GM06990 (cell line): ENCODE results near the gene DACT1.

Experiments
- DNase-seq: peaks from one replicate; pipeline ENCODE4 v3.0.0-alpha.2; 2011; ENCODE audit not compliant: insufficient read length; ENCODE audit errors: extremely low read depth
- H3K27me3 ChIP-seq: replicated peaks from 2 replicates; pipeline ENCODE4 v1.6.0; 2011; ENCODE audit warnings: low read length; ENCODE audit not compliant: control insufficient read depth, insufficient read depth
- H3K36me3 ChIP-seq: 2 replicates; pipeline ENCODE4 v1.5.1; 2011; ENCODE audit warnings: low read length; ENCODE audit not compliant: control insufficient read depth, insufficient read depth
- H3K4me3 ChIP-seq: replicated peaks from 2 replicates; pipeline ENCODE4 v1.5.1; 2011; ENCODE audit warnings: low read depth, mild to moderate bottlenecking, control low read depth, low read length
- TF ChIP-seq, protein P1 (sequence below): IDR thresholded peaks from 2 replicates; pipeline ENCODE4 v1.5.1; 2011; ENCODE audit warnings: low read length, control low read depth, mild to moderate bottlenecking, inconsistent platforms; ENCODE audit not compliant: insufficient read depth, poor library complexity, severe bottlenecking

The DACT1 gene

DNA sequence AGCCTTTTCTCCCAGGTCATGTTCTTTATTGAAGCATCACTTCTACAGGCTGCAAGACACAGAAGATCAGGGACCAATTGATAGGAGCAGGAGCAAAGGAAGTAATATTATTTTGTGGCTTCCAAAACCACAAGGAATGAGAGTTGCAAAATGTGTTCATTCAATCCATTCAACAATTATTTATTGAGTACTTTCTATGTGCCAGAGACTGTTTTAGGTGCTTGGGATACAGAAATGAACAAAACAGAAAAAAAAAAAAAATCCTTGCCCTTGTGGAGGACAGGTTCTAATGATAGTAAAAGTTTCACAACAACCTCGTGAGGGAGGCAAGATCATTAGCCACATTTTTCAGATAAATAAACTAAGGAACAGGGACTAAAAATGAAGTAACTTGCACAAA is 20.1 kb upstream of the DACT1 start:
- Histone ChIP-seq H3K27me3 (no peaks in the 10 kb centered on the region), H3K36me3 (no peaks in the 10 kb centered on the region), H3K4me3 (no peak overlapping the region)
- no peak for DNase-seq
- TF ChIP-seq, protein P1, sequence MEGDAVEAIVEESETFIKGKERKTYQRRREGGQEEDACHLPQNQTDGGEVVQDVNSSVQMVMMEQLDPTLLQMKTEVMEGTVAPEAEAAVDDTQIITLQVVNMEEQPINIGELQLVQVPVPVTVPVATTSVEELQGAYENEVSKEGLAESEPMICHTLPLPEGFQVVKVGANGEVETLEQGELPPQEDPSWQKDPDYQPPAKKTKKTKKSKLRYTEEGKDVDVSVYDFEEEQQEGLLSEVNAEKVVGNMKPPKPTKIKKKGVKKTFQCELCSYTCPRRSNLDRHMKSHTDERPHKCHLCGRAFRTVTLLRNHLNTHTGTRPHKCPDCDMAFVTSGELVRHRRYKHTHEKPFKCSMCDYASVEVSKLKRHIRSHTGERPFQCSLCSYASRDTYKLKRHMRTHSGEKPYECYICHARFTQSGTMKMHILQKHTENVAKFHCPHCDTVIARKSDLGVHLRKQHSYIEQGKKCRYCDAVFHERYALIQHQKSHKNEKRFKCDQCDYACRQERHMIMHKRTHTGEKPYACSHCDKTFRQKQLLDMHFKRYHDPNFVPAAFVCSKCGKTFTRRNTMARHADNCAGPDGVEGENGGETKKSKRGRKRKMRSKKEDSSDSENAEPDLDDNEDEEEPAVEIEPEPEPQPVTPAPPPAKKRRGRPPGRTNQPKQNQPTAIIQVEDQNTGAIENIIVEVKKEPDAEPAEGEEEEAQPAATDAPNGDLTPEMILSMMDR = no peak

DNA sequence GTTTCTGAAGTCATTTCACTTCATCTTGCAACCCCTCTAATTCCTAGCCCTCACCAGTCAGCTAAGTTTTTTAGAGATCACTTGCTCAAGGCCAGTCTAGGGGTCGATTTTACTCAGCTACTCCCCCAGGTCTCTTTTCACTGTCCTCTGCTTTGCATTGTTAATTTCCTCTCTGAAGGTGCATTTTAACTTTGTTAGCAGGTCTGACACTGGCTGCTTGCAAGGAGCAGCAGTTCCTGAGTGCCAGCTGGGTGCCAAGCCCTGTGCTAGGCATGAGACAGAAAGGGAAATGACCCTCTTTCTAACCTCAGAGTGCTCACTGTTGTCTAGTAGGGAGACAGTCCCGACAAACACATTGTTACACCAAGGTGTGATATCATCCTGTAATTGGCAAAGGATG is 17.8 kb upstream of the DACT1 start:
- TF ChIP-seq, protein P1 = no peak
- H3K27me3 ChIP-seq = no peaks in the 10 kb centered on the region
- no peaks in the 10 kb centered on the region for H3K36me3 ChIP-seq
- no peak for DNase-seq
- H3K4me3 ChIP-seq = no peak overlapping the region

DNA sequence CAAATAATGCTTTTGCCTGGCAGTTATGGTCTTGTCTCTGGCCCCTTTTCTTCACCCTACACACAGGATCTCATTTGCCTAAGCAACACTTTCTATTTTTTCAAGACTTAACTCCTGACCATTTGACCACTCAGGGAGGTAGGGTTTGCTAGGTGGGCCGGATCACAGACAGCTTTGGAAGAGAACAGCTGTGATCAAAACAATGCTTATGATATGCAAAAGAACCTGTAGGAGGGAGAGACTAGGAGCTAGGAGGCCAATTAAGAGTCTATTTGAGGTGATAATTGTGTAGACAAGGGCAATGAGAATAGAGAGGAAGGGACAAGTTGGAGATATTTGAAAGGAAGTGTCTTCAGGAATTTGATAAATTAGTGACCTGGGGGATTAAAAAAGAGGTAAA is 12.3 kb upstream of the DACT1 start:
- no peaks in the 10 kb centered on the region for H3K27me3 ChIP-seq
- H3K4me3 ChIP-seq = no peak overlapping the region
- TF ChIP-seq, protein P1 = no peak

DNA sequence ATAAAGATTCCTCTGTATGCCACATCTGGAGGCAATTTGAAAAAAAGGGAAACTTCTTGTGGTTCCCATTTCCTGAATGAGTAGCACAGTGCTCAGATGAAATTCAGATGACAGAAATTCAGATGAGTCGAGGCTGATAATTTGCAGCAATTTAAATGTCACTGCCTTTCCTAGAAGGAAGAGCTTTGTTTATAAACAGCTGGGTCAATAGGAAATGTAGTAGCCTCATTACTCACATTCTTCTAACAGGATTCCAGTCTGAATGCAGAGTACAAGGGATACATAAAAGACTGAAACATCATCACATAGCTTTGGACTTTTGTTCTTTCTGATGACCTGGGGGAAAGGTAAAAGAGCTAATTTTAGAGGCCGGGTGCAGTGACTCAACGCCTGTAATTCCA is 11.3 kb upstream of the DACT1 start:
- TF ChIP-seq, protein P1 = no peak
- no peak overlapping the region for H3K4me3 ChIP-seq
- H3K36me3 ChIP-seq = no peaks in the 10 kb centered on the region
- no peak for DNase-seq
- H3K27me3 ChIP-seq = no peaks in the 10 kb centered on the region

More for the DNA sequence above, 12.3 kb upstream of the DACT1 start:
- no peaks in the 10 kb centered on the region for H3K36me3 ChIP-seq
- DNase-seq = no peak

DNA sequence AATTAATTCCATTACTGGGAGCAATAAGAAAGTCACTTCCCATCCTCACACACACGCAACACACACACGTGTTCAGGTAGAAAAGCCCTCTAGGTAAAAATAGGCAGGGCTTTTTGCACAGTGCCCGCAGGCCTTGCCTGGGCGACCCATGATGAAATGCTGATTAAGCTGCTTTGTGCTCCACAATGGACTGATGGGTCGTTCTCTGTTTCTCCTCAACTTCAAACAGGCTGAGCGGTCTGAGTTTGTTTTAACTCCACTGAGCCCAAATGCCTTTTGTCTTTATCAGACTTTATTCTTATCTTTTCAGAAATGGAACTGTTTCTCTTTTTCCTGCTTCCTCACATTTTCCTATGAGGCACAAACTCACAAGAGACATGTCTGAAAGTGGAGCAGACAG is 9.4 kb upstream of the DACT1 start:
- DNase-seq = no peak
- Histone ChIP-seq H3K4me3 (no peak overlapping the region), H3K27me3 (no peaks in the 10 kb centered on the region), H3K36me3 (no peaks in the 10 kb centered on the region)
- TF ChIP-seq, protein P1 = no peak

DNA sequence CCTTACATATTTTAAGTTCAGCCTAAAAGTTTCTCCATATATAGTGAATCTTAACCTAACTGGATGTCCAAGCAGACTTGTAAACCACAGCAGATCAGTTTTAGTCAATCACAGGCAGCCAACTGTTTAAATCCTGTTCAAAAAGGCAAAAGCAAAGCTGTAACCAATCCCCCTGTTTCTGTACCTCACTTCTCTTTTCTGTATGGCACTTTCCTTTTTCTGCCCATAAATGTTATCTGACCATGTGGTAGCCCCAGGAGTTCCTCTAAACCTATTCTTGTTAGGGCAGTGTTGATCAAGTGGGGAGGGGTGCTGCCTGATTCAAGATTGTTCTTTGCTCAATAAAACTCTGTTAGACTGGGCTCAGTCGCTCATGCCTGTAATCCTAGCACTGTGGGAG is 8.5 kb upstream of the DACT1 start:
- DNase-seq = no peak
- TF ChIP-seq, protein P1 = no peak
- no peaks in the 10 kb centered on the region for H3K27me3 ChIP-seq
- H3K4me3 ChIP-seq = no peak overlapping the region
- H3K36me3 ChIP-seq = no peaks in the 10 kb centered on the region
